Activated CD8-positive, alpha-beta memory T cell treated with anti-CD3 and anti-CD28 coated beads for 1 hour (primary cell): ENCODE data around the gene MAD1L1.
"Not testable (repeated sequence)": the region's sequence is repeated elsewhere in the genome, so short reads cannot be mapped to it uniquely, and the experiment has no call there.

Experiments
- DNase-seq, 2 donors: peaks; one replicate each; pipeline ENCODE4 v3.0.0-alpha.2; 2020; ENCODE audit warnings: low read depth in 1 of 2; ENCODE audit errors: extremely low read depth in 1 of 2

The MAD1L1 gene

DNA sequence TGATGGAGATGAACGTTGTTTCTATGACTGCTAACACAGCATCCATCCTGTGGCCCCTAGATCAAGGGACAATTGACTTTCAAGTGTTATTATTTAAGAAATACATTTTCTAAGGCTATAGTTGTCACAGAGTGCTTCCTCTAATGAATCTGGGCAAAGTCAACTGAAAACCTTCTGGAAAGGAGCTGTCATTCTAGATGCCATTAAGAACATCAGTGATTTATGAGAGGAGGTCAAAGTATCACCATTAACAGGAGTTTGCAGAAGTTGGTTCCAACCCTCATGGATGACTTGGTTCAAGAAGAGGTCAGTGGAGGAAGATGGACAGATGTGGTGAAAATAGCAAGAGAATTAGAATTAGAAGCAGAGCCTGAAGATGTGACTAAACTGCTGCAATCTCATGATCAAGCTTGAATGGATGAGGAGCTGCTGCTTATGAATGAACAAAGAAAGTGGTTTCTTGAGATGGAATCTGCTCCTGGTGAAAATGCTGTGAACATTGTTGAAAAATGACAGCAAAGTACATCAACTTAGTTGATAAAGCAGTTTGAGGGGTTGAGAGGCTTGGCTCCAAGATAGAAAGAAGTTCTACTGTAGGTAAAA is 400.7 kb downstream of the MAD1L1 start:
- DNase-seq, result not testable (repeated sequence)

DNA sequence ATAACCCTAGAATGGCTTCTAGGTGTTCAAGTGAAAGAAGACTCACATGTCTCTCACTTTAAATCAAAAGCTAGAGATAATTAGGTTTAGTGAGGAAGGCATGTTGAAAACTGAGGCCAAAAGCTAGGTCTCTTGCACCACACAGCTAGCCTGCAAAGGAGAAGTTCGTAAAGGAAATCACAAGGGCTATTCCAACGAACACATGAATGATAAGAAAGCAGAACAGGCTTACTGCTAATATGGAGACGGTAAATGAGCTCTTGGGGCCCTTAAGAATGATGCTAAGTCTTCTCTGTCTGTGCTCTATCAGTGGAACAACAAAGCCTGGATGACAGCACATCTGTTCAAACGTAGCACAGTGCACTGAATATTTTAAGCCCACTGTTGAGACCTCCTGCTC is 401.3 kb downstream of the MAD1L1 start:
- DNase-seq, result not testable (repeated sequence)

DNA sequence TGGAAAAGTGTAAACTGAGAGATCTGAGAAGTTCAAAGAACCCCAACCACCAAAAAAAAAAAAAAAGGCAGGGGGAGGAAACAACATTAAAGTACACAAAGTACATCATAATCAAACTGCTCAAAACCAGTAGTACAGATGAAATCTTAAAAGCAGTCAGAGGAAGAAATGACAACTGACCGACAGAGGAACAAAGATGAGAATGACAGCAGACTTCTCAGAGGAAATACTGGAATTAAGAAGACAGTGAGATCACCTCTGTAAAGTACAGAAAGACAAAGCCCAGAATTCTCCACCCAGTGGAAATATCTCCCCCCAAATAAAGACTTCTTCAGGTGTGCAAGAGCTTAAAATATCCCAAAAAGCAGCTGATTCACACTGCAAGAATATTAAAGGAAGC is 403.1 kb downstream of the MAD1L1 start:
- not testable (repeated sequence) for DNase-seq

DNA sequence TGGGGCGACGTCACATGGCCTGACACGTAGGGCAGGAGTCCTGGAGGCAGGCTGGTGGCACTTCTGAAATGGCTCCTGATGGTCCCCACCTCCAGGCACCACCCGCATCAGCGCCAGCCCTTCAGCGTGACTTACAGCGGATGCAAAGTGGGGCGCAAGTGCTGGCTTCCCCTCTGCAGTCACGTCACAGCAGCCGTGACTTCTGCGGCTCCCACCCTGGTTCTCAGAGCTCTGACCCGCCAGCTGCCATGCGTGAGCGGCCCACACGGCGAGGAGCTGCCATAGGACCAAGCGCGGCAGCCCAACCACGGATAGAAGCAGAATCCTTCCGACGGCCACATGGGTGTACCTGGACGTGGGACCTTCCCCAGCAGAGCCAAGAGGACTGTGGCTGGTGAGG is 403.6 kb downstream of the MAD1L1 start:
- DNase-seq, result no peak

DNA sequence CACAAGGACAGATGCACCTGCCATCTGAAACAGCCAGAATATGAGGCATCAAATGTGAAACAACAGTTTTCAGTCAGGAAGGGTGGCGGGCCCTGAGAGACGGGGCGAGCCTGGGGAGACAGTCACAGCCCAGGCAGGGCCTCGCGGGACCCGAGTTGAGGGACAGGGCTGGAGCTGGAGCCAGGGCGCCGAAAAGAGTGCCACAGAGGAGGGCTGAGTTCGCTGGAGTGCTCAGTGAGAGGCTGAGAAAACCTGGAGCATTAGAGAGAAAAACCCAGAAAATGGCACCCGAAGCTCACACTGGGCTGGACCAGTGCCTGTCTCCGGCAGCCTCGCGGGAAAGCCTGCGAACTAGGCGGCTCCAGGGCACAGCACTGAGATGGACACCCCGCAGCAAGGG is 404.6 kb downstream of the MAD1L1 start:
- DNase-seq, result not testable (repeated sequence)

DNA sequence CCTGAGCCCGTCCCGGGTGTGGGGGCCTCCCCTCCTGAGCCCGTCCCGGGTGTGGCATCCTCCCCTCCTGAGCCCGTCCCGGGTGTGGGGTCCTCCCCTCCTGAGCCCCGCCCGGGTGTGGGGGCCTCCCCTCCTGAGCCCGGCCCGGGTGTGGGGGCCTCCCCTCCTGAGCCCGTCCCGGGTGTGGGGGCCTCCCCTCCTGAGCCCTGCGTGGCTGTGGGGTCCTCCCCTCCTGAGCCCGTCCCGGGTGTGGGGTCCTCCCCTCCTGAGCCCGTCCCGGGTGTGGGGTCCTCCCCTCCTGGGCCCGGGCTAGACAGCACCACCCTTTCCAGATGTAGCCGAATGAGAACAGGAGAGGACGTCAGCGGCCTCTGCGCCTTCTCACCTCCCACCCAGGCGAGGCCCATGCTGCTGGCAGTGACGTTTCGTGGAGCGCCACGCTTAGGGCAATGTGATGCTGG is 405.2 kb downstream of the MAD1L1 start:
- not testable (repeated sequence) for DNase-seq

DNA sequence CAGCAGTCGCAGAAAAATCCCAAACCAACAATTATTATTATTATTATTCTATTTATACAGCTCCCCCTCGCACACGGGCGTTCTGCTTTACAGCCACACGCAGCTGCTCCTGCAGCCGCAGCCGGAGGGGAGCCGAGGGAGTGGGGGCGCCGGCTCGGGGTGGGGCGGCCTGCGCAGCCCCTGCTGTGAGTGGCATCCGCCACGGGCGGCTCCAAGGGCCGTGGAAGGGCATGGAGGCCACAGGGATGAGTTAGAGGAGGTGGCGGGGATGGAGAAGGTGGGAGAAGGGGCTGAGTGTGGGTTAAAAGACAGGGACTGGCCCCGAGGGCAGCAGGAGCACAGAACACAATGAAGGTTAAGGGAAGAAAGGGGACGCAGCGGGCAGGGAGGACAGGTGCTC is 405.8 kb downstream of the MAD1L1 start:
- DNase-seq, result not testable (repeated sequence)

DNA sequence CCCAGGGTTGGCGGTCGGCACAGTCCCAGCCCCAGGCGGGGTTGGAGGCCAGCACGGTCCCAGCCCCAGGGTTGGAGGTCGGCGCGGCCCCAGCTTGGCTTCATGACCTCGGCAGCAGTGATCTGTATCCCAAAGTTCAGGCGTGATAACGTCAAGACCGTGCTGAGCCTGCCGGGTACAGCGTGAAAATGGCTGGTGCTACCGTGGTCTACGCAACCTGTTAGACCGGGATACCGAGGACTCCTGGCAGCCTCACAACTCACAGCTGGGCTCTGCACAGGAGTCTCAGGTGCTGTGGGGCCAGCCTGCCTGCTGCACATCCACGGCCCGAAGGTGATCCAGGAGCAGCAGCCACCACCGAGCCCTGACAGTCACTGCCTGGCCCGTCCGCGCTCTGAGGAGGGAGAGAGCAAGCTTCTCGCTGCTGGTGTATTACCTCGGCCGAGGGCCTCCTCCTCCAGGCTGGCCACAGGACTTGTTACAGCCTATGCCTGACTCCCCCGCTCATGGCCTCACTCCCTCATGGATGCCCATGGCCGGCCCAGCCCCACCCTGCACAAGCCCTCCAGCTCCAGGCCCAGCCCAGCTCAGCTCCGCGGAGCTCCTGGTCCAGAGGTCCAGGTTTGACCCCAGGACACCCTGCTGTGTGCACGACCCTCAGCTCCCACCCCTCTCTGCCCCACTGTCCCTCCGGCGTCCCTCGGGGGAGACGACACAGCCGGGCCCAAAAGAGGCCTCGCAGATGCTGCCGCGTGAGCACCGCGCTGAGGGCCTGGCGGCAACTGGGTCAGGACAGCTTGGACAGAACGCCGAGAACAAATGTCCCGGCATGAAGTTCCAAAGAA is 406.6 kb downstream of the MAD1L1 start:
- DNase-seq, result no peak

DNA sequence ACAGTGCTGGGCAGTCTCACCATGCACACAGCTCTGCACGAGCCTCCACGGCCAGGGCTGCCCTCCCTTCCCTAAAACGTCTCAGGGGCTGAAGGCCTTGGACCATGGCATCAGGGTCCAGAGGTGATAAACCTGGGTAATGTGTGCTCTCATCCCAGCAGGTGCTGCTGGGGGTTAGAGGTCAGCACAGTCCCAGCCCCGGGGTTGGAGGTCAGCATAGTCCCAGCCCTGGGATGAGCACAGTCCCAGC is 407.2 kb downstream of the MAD1L1 start:
- DNase-seq, result not testable (repeated sequence)

DNA sequence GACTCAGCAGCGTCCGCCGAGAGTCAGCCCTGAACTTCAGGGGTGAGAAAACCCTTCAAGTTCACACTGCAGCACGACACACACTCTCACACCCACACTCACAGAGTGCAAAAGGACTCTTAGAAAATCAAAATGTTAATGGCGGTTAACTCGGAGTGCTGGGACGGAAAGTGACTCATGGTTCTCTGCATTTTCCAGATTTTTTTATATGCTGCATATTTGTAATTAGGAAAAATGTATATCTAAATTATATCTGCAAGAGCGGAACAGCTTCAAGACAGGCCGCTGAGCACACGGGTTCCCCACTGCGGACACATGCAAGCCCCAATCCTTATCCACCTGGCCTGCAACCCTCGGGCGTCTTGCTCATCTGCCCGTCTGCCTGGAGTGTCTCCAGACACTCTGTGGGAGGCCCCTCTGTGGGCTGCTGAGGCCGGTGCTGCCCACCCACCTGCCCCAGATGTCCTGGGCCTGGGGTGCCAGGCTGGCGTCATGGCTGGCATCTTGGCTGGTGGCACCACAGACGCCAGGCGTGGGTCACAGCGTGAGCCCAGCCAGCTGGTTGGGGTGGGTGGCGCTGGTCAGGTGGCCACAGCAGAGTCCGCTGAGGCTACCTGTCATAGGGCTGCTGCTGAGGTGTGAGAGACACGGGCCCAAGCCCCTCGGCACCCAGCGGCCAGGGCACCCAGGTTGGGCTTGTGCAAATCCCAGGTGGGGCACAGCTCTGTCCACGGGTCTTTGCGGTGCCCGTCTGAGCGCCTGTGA is 407.7 kb downstream of the MAD1L1 start:
- not testable (repeated sequence) for DNase-seq

DNA sequence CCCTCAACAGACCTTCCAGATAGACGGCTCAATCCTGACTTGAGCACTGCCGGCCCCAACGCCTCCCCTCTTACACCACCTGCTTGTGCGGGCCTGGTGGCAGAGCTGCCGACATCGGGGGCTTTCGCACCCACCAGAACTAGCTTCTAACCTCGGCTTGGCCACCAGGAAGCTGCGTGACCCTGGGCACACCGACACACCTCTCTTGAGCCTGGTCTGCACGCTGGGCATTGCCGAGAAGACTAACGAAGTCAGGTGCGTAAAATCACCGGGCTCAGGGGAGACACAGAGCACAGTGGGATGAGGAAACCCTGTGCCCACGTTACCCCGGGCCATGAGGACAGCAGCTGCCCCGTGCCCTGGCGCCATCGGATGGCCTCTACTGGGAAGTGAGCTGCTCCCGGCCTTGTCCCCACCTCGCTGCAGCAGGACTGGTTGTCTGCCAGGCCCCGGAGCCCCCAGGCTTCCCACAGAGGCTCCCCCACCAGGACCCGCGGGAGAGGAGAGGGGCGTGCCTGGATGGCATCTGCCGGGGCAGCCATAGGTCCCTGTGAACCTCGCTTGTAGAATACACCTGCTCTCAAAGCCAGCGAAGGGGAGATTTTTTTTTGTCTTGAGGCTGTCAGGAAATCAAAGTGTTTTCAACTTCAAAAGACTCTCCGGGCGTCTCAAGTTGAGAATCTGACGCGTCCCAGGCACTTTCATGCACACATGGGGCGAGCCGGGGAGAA is 408.4 kb downstream of the MAD1L1 start:
- DNase-seq, result not testable (repeated sequence)

DNA sequence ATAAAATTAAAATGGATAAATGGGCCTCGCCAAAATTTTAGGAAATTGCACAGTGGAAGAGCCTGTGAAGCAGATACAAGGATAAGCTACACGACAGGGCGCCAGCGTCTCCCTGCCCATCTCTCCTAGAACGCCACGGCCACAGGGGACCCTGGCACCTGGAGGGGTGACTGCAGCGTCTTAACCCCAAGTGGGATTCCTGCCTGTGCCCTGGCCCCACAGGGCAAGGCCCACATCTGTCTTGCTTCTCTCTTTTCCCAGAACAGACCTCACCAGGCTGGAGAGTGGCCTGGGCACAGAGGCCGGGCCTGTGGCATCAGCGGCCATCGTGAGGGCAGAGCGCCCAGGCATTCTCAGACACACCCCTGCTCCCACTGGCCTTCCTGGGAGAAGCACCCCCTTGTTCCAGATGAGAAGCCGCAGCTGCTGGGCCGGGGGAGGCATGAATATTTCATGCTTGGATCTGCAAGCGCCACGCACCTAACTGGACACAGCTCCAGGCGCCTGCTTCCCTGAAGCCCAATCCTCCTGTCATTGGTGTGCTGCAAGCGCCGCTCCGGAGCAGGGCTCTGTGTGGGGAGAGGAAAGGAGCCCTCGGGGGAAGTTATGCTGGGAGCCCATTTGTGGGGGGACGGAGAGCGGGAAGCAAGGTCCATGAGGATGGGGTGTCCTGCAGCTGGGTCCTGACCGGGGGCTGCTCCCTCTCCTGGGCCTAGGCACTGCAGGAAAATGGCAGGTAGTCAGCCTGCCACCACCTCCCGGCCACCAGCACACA is 409.2 kb downstream of the MAD1L1 start:
- DNase-seq, result no peak

DNA sequence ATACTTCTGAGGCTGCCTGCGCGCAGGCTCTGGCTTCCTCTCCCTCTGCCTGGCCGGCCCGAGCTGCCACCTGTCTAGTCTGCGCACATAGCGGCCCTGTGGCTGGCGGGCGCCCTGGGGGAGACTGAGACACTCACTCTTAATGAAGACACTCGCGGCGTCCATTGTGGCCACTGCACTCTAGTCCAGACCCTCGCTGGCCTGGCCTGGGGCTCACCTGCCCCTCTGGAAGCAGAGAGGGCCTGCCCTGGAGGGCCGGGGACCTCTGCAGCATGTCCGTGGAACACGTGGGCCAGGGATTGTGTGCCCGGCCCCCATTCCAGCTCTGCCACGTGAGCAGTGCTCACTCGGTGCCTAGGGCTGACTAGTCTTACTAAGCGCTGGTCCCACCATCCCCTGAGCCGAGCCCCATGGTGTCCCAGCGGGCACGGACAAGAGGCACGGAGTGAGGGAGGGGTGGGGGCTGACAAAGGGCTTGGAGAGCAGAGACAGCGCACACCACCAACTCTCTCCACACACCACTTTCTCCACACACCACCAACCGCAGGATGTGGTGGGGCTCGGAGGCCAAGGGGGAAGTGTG is 413.4 kb downstream of the MAD1L1 start:
- no peak for DNase-seq

DNA sequence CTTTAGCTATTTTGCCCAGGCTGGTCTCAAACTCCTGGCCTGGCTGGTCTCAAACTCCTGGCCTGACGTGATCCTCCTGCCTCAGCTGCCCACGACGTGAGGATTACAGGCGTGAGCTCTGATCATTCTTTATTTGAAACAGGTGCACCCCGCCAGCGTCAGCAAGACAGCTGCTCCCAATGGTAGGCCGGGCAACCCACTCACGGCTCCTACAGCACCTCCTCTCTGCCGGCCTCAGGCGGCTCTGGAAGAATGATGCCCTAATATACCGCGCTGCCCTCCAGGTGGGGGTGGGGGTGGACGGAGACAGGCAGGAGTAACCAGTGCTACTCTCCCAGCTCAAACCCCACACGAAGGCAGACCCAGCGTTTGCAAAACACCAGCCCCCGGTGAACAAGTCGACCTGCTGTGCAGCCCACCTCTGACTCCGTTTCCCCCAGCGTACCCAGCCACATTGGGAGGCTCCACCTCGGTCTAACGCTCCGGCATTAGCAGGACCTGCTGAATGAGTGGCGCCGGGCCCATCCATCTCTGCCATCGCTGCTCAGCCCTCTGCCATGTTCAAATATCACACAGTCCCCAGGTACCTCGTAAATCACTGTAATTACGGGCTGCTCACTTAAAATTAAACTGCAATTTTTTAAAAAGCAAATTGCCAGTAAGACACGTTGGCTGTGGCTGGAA is 414.0 kb downstream of the MAD1L1 start:
- DNase-seq, result no peak

DNA sequence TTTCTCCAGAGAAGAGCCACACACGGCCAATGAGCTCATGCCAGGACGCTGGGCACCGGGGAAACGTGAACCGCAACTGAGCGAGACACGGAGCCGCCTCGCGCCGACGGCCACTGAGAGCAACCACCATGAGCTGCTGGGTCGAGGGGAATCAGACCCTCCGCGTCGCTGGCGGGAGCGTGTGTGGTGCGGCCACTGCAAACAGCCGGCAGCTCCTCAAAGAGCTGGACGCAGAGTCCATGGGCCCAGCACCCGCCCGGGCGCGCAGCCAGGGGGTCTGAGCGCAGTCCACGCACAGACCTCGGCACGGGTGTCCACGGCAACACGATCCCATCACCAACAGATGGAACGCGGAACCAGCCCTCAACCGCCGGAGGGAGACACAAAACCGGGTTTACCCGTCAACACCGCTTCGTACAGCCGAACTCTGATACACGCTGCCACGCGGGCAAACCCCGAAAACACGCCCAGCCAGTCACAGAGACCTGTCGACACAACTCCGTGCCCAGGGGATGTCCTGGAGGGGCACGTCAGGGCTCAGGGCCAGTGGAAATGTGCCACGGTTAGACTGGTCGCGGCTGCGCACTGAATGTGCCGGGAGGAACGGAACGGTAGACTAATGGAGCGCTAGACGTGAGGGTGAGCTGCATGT is 415.6 kb downstream of the MAD1L1 start:
- no peak for DNase-seq

DNA sequence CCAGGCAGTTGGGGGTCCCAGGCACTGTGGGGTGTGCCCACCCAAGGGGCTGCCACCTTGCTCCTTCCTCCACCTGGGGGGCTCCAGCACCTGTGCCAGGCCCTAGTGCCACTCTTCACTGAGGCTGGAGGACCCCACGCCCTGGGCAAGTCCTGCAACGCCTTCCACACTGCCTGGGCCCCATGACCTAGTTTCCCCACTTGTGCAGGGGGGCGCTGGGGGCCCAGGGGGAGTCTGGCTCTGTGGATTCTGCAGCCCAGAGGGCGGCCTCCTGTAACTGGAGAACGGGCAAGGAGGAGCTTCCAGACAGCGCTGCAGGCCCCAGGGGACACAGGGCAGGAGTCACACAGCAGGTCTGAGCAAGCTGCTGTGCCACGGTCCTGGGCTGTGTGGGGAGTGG is 416.3 kb downstream of the MAD1L1 start:
- DNase-seq, result not testable (repeated sequence)

DNA sequence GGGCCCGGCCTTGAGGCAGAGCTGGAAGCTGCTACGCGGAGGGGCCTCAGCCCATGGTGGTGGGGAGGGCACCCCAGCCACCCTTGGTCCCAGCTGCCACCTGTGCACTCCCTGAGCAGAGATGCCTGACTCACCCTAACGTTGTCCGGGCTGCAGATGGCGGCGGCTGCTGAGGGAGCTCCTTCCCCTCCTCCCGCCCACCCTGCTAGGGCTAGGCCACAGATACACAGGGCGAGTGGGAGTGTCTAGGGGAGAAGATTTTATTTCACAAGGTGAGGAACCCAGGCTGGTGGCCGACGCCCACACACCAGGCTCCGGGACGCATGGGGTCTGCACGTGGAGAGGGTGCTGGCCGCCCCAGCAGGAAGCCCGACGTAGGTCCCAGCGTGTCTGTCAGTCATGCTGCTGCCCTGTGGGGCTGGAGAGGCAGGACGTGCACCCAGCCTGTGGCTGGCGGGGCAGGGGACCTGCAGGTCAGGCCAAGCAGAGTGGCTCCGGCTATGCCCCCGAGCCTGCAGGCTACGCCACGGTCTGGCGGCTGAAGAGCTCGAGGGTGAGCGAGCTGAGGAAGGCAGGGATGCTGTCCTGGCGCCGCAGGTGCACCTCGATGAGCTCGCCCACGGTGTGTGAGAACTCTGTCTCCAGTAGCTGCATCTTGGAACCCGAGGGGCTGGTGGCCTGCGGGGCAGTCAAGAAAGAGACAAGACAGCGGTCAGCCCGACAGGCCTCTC is 417.0 kb downstream of the MAD1L1 start:
- not testable (repeated sequence) for DNase-seq

DNA sequence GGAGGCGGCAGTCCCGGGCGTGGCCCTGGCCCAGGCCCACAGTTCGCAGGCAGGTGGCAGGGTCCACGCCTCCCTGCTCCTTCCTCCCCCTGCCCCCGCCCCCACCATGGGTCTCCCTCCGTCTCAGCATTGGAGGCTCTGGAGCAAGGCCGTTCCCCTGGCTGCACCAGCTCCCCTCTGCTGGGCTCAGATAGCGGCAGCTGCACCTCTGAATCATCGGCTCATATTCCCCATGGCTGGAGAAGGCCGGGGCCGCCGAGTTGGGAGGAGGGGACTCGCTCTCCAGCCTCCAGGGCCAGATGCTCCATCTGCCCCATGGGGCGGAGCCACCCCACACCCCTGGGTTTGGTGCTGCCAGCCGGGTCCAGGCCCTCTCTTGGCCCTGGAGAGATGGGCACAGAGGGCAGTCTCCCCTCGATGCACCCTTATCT is 417.7 kb downstream of the MAD1L1 start:
- no peak for DNase-seq
